ENCODE results near the gene DYNC1H1. TPM values are rescaled to one million over a fixed set of nuclear protein-coding genes. Genes with fewer than 3 reads are reported as not detected.

The DYNC1H1 gene
- total and polyA plus RNA-seq, 2 donors (not counting 1 experiment from before 2014, with no cell fraction given) = 73.2 to 257 TPM

DNA sequence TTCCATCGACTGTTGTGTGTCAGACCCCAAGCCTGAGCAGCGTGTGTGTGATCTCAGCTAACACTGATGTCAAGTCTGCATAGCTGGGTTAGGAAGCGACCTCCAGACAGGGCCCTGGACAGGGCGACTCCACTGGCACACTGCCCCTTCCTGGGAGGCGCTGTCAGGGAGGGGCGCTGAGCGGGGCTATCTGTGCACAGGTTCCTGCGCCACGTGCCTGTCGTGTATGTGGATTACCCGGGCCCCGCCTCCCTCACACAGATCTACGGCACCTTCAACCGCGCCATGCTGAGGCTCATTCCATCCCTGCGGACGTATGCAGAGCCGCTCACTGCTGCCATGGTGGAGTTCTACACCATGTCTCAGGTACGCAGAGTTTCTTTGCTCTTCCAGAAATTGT is 53.9 kb downstream of the DYNC1H1 start:
- peaks cover 0 to 77% of the 10 kb centered on the region in 2 experiments for H3K36me3 ChIP-seq (replicated peaks in 1 of 2; ENCODE audit: control extremely low read depth in 1 of 2, control insufficient read depth in 1 of 2, extremely low read depth in 1 of 2, insufficient read depth in 2 of 2, low read length in 1 of 2)
- 98% methylated on average over 19 of the region's 19 CpGs for WGBS (ENCODE audit: insufficient coverage)
- H3K27me3 ChIP-seq (replicated peaks in 1 of 4; ENCODE audit: control extremely low read depth in 1 of 4, control insufficient read depth in 3 of 4, insufficient read depth in 4 of 4, low read length in 3 of 4) = no peaks in the 10 kb centered on the region
- ChIA-PET POLR2A (no interaction called here), CTCF (no interaction called here)
- no peaks in the 10 kb centered on the region for H3K4me1 ChIP-seq (ENCODE audit: control insufficient read depth in 2 of 2, insufficient read depth in 2 of 2, low read length in 2 of 2)
- intact Hi-C loops (cut with micrococcal nuclease) = no loop called here
- H4K20me1 ChIP-seq (ENCODE audit: control insufficient read depth, insufficient read depth, low read length, poor library complexity, severe bottlenecking) = no peaks in the 10 kb centered on the region
- no peak for TF ChIP-seq EZH2 (IDR thresholded peaks at IDR 0.05; ENCODE audit: borderline replicate concordance, insufficient read depth, low read depth, low read length, poor library complexity, severe bottlenecking)
- TF ChIP-seq, protein P1, sequence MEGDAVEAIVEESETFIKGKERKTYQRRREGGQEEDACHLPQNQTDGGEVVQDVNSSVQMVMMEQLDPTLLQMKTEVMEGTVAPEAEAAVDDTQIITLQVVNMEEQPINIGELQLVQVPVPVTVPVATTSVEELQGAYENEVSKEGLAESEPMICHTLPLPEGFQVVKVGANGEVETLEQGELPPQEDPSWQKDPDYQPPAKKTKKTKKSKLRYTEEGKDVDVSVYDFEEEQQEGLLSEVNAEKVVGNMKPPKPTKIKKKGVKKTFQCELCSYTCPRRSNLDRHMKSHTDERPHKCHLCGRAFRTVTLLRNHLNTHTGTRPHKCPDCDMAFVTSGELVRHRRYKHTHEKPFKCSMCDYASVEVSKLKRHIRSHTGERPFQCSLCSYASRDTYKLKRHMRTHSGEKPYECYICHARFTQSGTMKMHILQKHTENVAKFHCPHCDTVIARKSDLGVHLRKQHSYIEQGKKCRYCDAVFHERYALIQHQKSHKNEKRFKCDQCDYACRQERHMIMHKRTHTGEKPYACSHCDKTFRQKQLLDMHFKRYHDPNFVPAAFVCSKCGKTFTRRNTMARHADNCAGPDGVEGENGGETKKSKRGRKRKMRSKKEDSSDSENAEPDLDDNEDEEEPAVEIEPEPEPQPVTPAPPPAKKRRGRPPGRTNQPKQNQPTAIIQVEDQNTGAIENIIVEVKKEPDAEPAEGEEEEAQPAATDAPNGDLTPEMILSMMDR (IDR thresholded peaks at IDR 0.05) = no peak
- H3K79me2 ChIP-seq (ENCODE audit: control insufficient read depth, insufficient read depth, low read length) = no peaks in the 10 kb centered on the region
- Mint-ChIP-seq H3K4me3 (no peak overlapping the region), H3K27me3 (no peaks in the 10 kb centered on the region), H3K9me3 (ENCODE audit: insufficient read depth) (no peaks in the 10 kb centered on the region), H3K4me1 (no peaks in the 10 kb centered on the region), H3K27ac (no peak overlapping the region)
- no peaks in the 10 kb centered on the region for H3K9me3 ChIP-seq (ENCODE audit: control extremely low read depth in 1 of 3, control insufficient read depth in 2 of 3, insufficient read depth in 1 of 3, low read length in 2 of 3)
- H3K9ac ChIP-seq (ENCODE audit: low read length) = no peak overlapping the region
- no peak overlapping the region for H3K4me3 ChIP-seq (ENCODE audit: control extremely low read depth in 1 of 5, extremely low read depth in 1 of 5, insufficient read depth in 1 of 5, low read depth in 2 of 5, low read length in 4 of 5)
- no peak overlapping the region for H3K27ac ChIP-seq (ENCODE audit: low read length in 2 of 2)
- DNase-seq = no peak
- no peak overlapping the region for H2AFZ ChIP-seq (ENCODE audit: insufficient read depth, low read depth, low read length, poor library complexity, severe bottlenecking)
- no peak overlapping the region for H3K4me2 ChIP-seq (replicated peaks; ENCODE audit: low read depth, low read length, poor library complexity, severe bottlenecking)
- no peak for ATAC-seq (ENCODE audit: low read depth)

DNA sequence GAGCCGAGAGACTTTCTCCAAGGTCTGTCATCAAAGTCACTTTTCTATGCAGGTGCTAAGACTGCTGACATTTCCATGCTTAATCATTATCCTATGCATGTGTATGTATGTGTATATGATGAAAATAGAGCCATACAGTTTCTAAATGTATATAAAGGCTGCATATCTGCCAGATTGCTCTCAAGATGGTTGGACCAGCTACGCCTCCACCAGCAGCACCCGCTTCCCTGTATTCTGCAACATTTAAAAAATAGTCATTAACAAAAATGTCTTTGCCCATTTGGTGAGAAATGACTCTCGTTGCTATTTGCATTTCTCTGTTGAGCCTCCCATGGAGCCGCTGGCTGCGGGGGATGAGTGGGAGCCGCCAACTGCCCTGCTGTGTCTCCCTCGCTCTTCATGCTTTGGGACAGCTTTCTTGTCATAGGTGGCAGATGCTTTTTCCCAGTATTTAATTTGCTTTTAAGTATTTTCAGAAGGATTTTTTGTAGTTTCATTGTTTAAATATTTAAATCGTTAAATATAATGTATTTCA is 54.7 kb downstream of the DYNC1H1 start:
- H3K27ac ChIP-seq (ENCODE audit: low read length in 2 of 2) = no peak overlapping the region
- Mint-ChIP-seq H3K27ac (no peak overlapping the region), H3K4me1 (no peaks in the 10 kb centered on the region), H3K4me3 (no peak overlapping the region), H3K9me3 (ENCODE audit: insufficient read depth) (no peaks in the 10 kb centered on the region), H3K27me3 (no peaks in the 10 kb centered on the region)
- no peak for DNase-seq
- ChIA-PET POLR2A (no interaction called here), CTCF (no interaction called here)
- H3K79me2 ChIP-seq (ENCODE audit: control insufficient read depth, insufficient read depth, low read length) = no peaks in the 10 kb centered on the region
- H3K9me3 ChIP-seq (ENCODE audit: control extremely low read depth in 1 of 3, control insufficient read depth in 2 of 3, insufficient read depth in 1 of 3, low read length in 2 of 3) = no peaks in the 10 kb centered on the region
- H2AFZ ChIP-seq (ENCODE audit: insufficient read depth, low read depth, low read length, poor library complexity, severe bottlenecking) = no peak overlapping the region
- H4K20me1 ChIP-seq (ENCODE audit: control insufficient read depth, insufficient read depth, low read length, poor library complexity, severe bottlenecking) = no peaks in the 10 kb centered on the region
- peaks cover 0 to 75% of the 10 kb centered on the region in 2 experiments for H3K36me3 ChIP-seq (replicated peaks in 1 of 2; ENCODE audit: control extremely low read depth in 1 of 2, control insufficient read depth in 1 of 2, extremely low read depth in 1 of 2, insufficient read depth in 2 of 2, low read length in 1 of 2)
- TF ChIP-seq, protein P1 (IDR thresholded peaks at IDR 0.05) = no peak
- TF ChIP-seq EZH2 (IDR thresholded peaks at IDR 0.05; ENCODE audit: borderline replicate concordance, insufficient read depth, low read depth, low read length, poor library complexity, severe bottlenecking) = no peak
- no peak overlapping the region for H3K4me3 ChIP-seq (ENCODE audit: control extremely low read depth in 1 of 5, extremely low read depth in 1 of 5, insufficient read depth in 1 of 5, low read depth in 2 of 5, low read length in 4 of 5)
- no peaks in the 10 kb centered on the region for H3K27me3 ChIP-seq (replicated peaks in 1 of 4; ENCODE audit: control extremely low read depth in 1 of 4, control insufficient read depth in 3 of 4, insufficient read depth in 4 of 4, low read length in 3 of 4)
- intact Hi-C loops (cut with micrococcal nuclease) = no loop called here
- 93% methylated on average over 5 of the region's 9 CpGs for WGBS (ENCODE audit: insufficient coverage)
- ATAC-seq (ENCODE audit: low read depth) = no peak
- H3K4me2 ChIP-seq (replicated peaks; ENCODE audit: low read depth, low read length, poor library complexity, severe bottlenecking) = no peak overlapping the region
- H3K9ac ChIP-seq (ENCODE audit: low read length) = no peak overlapping the region
- H3K4me1 ChIP-seq (ENCODE audit: control insufficient read depth in 2 of 2, insufficient read depth in 2 of 2, low read length in 2 of 2) = no peaks in the 10 kb centered on the region
